GDM1 (cell line): ENCODE measurements around the gene LRRC8D.

ENCODE experiments used
- DNase-seq: peaks from one replicate; lab custom pipeline; 2025; lab: John Stamatoyannopoulos, UW

The LRRC8D gene

DNA sequence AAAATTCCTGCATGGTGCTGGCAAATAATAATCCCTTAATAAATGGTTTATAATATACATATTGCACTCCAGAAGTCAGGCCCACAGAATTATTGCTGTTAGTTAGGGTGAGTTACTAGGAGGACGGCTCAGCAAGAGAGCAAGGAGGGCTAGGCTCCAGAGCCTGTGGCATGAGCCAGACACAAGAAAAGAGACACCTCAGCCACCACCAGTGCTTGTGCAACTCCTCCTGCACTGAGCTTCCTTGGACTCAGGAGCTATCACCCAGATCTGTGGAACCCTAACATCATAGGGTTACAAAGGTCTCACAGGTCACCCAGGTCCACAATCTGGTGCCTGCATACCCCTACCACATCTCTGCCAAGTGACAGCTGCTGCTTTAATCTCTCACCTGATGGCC is 12.8 kb upstream of the LRRC8D start:
- DNase-seq: no peak

DNA sequence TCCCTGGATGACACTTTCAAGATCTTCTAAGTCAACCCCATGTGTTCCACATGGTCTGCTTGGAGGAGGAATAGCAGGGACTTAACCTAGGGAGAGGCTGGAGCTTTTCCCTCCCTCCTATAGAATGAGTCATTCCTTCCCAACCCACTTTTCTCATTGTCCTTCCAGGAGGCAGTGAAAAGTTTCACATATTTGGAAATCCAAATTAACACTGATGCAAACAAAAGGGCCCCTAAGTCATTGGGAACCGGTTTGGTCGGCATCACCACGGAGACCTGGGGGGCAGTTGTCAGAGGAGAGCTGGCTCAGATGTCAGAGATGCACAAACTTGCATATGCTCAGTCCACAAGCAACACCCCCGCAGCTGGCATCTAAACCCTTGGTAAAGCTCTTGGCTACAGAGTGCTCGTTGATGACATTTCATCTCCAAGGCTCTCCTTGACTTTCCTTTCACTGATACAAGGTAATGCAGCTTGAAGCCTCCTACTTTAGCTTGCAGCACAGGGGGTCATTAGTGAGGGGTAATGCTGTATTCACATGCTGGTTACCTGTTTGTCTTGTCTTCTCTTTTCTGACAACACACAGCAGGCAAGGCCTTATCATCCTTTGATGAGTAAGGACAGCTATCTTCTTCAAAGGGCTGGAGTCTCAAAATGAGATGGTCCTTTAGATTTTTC is 12.3 kb upstream of the LRRC8D start:
- DNase-seq: no peak

DNA sequence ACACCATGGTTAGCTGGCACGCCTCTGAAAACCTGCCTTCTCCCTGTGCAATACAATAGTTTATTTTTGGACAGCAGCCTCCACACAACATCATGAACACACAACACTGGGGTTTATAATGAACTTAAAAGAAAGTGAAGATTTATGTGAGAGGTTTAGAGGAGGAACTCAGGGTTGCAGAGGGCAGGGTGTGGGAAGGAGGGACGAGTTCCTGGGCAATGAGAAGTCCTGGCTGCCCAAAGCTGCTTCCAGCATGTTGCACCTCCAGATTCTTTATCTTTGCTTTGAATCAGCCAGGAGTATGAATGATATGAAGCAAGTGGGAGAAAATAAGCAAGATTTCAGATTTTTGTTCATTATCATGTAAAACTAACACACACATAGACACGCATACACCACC is 11.3 kb upstream of the LRRC8D start:
- no peak for DNase-seq

DNA sequence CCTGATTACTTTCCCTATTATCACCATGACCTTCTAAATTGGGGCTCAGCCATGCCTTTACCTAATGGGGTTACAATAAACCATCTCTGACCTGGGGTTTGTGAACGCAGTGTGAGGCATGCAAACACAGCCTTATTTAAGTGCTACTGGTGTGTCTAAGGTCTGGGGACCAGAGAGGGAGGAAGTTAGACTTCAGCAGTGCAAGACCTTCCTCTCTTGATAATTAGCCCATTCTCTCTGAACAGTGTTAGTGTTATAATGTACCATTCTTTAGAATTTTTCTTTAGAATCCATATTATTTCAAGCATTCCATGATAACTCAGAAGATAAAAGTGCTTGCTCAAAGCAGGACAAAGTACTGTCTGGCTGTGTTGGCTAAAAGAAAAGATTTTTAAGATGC is 10.5 kb upstream of the LRRC8D start:
- DNase-seq: no peak

DNA sequence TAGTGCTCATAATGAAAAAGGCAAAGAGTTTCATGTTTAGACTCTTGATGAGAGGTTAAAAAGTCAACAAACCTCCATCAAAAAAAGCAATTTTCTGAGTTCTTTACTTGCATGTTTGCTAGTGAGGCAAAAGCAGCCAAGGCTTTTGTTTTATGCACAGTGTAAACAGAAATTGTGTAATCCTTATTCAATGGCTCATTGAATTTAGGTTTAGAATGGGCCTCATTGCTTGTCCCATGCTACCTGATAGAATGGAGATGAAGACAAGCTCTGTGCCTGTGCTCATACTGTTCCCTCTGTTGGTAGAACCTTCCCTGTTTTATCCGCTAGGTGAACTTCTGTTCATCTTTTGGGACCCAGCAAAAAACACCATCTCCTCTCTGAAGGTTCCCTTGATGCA is 10.0 kb upstream of the LRRC8D start:
- DNase-seq: no peak

DNA sequence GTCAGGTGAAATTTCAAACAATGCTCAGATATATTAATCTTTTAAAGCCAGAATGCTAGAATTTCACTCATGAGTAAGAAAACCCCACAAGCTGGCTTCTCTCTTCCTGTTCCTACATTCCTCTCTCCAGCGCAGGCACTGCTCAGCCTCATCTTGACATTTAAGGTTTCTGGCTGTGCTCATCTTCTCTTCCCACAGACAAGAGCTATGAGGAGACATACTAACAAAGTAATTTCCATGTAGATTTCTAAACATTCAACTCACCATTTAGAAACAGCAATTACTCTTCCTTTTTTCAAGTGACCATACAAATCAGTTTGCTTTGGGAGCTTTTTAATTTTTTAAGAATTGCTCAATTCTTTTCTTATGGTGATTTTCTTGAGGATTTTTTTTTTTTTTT is 7.8 kb upstream of the LRRC8D start:
- DNase-seq: no peak

DNA sequence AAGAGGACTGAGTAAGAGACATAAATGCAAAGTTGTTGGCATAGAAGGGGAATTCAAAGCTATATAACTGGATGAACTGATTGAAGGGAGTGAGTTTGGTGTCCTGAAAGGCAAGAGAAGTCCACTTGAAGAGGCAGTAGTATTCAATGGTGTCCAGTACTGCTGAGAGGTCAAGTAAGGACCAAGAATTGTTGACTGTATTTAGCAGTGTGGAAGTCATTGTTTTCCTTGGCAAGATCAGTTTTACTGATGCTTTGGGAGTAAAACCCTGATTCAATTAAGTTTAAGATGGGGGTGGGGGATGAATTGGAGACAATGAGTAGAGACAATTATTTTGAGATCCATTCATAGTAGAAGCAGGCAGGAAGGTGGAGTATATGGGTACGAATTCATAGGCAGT is 5.8 kb upstream of the LRRC8D start:
- no peak for DNase-seq

DNA sequence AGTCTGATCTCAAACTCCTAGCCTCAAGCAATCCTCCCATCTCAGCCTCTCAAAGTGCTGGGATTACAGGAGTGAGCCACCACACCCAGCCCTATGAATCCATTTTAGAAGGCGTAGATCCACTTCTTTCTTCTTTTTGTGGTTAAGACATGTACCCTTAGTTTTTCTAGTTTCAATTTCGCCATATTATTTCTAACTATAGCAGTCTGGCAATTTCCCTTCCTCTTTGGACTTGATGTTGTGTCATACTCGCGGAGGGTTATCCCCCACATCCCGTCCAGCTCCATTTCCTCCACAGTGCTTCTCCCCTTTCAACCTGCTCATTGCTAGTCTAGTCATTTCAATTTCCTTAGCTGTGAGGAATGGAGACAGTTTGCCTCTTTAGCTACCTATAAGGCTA is 5.2 kb upstream of the LRRC8D start:
- DNase-seq: peak; percentile 64

DNA sequence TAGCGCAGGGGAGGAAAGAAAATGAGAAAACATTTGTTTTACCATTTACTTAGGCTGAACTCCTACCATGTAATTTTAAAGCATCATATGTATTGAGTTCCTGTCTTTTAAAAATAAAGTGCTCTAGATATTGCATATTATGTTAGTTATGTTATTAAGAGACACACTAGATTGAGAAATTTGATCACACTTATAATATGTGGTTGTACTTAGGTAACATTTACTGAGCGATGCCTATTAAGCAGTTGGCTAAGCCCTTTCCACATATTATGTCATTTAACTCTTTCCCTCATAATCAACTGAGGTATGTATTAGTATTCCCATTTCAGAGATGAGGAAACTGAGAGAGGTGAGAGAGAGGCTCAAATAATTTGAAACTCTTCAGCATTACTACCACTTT is 4.5 kb upstream of the LRRC8D start:
- DNase-seq: no peak

DNA sequence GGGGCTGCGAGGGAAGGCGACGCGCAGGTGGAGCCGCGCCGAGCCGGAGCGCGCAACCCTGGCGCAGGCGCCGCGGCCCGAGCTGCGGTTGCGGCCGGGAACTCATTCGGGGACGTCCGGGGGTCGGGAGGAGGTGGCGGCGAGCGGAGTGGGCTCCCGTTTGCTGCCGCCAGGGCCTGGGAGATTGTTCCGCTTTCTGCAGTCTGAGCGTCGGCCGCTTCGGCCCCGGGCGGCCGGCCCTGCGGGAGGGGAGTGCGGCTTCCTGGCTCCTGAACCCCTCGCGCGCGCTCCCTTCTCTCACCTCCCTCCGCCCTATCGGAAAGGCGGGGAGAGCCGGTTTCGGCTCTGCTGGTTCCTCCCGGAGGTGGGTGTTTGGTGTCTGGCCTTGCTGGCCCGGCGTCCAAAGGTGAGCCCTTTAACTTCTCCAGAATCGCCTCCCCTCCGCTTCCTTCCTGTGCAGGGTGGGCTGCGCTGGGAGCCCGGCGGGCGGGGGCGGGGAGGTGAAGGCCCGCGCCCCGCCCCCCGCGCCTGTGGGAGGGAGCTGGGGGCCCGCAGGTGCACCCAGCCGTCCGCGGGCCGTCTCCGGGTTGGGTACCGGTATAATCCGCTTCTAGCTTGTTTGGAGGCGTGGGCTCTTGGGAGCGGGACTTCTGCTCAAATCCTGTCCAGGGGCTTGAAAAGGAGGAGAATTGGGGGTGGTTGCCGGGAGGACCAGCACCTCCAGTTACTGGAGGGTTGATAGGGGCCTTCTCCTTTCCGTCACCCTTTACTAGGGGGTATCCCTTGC is 683 bp downstream of the LRRC8D start:
- DNase-seq: peak; percentile 78

DNA sequence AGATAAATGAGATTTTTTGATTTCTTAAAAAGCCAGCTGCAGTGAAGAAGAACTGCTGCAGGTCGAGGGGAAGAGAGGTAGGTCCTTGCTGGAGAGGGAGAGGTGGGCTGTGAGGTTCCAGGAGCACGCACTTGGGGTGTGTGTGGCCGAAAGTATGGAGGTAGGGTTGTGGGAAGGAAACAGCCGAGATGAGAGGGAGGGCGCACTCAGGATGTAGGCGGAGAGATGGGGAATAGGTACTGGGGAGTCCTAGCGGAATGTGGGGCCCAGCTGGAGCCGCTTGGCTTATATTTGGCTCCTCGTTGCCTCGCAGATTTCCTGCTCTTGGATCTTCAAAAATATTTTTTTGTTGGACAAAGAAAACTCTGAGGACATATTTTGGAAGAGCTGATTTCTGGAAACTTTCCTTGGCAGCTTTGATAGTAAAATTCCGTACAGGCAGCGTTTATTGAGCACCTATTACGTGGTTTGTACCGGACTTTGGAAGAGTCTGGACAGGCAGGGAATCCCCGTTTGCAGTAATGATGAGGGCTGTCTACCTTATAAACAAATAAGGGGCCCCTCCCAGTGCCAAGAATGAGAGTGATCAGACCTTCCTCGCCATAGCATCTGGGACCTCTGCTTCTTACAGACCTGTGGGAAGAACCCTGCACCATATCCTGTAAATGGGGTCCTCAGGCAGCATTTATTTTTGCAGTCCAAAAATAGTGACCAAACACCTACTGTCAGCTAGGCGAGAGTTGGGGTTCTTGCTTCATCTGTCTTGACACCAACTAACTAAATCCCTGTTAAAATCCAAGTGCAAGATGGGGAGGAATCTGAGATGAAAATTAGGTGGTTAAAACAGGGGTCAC is 1.5 kb downstream of the LRRC8D start:
- DNase-seq: no peak

DNA sequence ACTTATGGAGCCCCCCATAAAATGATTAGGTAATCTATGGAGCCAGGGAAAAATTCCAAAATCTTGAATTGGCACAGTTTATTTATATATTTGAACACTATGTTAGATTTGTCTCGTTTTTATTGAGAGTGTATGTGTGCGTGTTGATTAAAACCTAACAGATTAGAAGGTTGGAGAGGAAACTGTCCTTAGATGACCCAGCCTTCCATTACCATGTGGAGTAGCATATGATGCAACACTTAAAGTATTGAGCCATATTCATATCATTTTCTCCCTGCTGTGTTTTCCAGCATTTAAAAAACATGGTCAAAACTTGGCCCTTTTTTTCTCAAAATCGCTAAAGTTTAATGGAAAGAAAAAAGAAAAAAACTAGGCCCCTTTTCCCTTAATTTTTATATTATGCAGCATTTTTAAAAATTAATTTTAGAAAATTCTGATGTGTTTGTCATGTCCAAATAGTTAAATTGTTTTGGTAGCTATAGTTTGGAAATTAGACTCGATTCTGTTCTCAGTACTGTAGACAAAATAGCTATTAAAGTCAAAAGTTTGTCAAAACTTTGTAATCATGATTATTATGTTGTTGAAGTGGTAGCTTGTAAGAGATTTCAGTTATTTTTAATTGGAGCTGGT is 2.3 kb downstream of the LRRC8D start:
- no peak for DNase-seq

DNA sequence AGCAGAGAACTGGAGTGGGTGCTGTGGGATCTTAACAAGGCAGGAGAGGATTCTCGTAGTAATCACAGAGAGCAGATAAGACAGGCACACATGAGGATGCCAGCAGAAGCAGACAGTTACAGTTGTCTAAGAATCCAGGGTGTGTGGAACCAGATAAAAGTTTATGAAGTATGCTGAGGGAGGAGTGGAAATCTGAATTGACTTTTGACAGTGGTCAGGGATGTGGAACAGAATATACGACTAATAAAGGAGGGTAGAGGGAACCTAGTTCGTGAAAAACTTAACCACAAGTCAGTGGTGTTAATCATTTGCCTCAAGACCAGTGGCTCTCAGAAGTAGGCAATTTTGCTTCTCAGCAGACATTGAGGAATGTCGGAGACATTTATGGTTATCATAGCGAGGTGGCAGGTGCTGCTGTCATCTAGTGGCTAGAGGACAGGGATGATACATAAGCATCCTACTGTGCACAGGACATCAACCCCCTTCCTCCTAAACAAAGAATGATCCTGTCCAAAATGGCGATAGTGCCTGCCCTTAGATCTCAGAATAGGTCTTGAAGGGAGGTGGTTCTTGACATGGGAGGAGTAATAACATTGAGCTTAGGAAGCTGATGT is 3.0 kb downstream of the LRRC8D start:
- no peak for DNase-seq

DNA sequence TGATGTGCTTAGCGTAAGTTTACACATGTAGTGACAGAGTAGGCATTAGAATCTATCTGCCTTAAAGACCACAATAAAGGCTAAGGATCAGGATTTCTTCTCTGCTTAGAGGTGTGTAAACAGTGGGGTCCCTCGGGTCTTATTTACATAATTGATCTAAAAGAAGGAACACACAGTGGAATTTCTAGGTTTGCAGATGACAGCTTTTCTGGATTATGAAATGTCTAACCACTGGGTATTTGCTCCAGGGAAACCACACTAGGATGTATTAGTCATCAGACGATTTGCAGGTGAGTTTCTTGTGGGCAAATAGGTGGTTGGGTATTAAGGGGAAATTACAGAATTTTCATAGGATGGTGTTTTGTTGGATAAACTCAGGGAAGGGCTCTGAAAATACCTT is 5.8 kb downstream of the LRRC8D start:
- no peak for DNase-seq

DNA sequence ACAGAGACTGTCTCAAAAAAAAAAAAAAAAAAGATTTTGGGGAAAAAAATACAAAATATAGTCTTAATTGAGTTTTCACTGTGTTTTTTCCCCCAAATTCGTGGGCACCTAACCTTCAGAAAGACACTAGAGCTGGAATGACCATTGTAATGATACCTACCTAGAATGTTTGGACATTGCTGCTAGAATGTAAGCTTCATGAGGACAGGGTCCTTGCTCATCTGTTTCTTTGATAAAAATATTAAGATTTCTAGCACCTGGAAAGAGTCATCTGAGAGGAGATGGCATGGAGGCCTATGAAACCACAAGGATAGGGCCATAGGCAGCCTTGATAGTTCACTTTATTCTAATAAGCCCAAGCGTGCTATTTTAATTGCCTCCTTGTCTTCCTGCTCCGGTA is 6.5 kb downstream of the LRRC8D start:
- no peak for DNase-seq

DNA sequence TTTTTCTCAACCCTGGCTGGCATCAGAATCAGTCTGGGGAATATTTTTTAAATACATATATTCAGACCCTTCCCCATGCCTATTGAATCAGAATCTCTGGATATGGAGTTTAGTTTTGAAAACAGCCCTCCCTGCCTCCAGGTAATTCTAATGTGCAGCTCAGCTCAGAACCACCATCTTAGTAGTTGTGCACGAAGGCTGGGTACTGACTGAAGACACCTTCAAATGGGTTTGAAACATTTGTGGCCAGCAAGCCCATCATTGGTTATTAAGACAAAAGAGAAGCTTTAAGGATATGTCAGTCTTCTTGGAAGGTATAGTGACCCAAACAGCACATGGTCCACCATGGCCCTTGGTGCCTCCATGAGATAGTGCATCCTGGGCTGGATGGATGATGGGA is 7.1 kb downstream of the LRRC8D start:
- DNase-seq: no peak

DNA sequence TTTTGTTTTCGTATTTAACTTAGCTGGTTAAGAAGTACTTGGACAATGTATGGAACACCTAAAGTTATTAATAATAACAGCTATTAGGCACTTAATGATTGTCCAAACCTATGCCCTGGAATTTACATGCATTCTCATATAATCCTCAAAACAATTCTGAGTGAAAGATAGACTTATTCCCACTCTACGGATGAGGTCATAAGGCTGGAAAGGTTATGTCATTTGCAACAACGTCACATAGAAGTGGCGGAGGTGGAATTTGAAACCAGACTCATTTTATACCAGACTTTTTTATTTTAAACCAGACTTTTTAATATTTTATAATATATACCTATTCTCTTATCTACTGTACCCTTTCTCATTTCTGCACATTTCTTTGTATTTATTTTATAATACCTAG is 8.4 kb downstream of the LRRC8D start:
- no peak for DNase-seq

DNA sequence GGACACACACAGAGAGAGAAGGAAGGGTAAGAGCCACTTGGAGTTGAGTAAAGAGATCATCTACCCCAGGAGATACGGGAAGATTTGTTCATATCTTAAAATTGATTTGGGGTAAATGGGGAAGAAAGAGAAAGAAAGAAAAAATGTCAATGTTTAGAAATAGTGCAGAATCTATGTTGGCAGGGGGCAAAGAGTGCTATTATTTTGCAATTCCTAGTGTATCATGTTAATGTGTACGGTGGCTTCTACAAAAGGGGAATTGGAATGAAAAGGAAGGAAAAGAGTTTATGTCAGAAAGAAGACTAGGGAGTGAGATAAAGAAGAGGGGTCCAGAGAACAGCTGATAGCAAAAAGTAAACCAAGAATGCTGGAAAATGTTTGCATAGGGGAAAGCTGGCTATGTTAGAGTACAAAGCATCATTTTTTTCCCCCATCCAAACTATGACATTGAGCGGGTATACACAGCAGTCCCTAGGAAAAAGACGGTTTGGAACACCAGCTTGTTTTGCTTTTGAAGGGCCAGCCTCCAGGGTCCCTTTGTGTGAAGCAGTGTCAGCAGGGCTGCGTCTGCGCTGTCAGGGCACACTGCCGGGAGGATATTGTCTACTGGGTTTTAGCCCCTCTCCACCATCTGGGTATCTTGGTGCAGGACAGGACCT is 10.8 kb downstream of the LRRC8D start:
- no peak for DNase-seq

DNA sequence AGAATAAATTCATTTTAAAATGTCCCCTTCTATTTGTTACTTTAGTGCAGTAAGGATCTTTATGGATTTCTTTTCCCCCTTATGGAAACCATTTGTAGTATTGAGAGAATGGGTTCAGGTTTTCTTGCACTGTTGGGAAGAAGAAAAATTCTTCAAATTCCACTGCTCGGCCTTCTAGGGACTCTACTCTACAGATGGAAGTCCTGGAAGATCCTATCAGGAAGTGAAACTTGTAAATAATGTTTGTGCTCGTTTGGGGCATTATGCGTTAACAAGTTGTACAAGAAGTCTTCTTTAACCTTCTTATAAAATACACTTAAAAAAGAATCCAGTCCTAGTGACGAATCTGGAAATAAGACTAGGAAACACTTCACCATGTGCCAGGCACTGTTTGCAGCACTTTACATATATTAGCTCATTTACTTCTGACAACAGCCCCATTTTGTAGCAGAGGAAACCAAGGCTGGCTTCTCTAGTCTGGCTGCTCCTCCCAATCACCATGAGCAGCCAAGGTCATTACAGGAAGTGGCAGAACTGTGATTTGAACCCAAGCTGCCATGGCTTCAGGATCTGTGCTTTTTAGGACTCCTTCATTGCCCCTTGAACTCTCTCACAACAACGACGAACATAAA is 11.8 kb downstream of the LRRC8D start:
- DNase-seq: no peak

DNA sequence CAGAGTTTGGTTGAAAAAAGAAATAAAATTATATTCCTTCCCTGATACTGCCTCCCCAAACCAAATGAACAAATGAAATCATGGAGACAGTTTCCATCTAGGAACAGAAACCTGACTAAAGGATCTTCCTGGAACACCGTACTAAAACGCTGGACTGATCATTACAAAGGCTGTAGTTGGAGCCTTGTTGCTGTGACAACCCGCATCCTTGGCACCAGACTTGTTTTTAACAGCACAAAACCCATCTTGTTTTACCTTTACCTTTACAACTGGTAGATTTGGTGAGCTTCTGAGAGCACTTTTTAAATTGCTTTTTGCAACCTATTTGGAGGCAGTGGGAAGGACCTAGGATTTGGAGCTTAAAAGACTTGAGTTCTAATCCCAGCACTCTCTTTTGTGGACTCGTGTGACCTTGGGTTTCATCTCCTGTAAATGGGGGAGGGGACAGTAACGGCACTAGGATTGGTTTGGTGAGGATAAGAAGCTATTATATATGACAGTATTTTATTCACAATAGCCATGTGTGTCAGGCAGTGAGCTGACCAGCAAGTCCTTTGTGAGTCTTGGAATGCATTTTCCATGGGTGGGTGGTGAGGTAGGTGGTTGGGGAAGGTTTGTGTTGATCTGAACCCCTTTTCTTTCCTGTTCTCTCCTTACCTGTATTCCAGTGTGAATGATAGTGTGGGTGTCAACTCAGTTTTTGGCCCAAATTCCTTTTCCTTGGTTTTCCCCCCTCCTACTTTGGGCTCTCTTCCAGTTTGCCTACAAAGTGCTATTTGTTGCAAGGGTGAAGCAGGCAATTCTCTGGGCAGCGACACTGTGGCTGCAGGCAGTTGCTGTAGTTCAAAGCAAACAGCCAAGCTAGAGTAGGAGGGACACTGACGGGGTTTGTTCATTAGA is 12.6 kb downstream of the LRRC8D start:
- no peak for DNase-seq
